ENCODE data around the gene GCAT. TPM values are rescaled to one million over a fixed set of nuclear protein-coding genes. Genes with fewer than 3 reads are reported as not detected.

Gene GCAT
- total RNA-seq, 1 experiment from 2014 or later, result 32.3 TPM

DNA sequence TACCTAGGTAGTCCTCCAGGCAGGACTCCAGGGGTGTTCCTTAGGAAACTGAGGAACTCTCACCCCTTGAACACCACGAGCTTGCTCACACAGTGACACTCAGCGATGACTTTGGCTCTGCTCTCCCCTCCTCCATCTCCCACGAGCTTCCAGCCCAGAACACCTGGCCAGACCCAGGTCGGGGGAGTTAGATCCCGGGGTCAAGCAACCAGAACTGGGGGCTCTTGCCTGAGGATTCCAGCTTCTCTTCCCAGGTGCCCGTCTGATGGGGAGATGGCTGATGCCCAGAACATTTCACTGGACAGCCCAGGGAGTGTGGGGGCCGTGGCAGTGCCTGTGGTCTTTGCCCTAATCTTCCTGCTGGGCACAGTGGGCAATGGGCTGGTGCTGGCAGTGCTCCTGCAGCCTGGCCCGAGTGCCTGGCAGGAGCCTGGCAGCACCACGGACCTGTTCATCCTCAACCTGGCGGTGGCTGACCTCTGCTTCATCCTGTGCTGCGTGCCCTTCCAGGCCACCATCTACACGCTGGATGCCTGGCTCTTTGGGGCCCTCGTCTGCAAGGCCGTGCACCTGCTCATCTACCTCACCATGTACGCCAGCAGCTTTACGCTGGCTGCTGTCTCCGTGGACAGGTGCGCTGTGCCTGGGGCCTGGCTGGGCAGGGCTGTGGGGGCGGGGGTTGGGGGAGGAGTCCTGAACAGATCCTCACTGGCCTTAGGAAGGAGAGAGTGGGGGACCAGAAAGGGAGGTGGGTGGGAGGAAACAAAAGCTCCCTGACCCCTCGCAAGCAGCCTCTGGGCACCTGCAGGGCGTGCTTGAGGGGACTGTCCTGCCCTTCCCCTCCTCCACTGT lies 15.6 kb downstream of the GCAT start, which contains the start of gene GALR3:
GALR3 (plus strand) TSS at position 249 of the 852 bp plus-strand sequence; CDS start at position 274, 25 bp downstream.
- H3F3A ChIP-seq (ENCODE audit: insufficient read depth, low read depth), result peaks cover 30% of the 10 kb centered on the region
- H3K9me2 ChIP-seq (ENCODE audit: insufficient read depth), result no peaks in the 10 kb centered on the region
- H3K27me3 ChIP-seq (ENCODE audit: insufficient read depth, low read depth), result no peaks in the 10 kb centered on the region
- no peak within 1 kb of the TSS for H3K4me2 ChIP-seq
- no peak within 1 kb of the TSS for H3K27ac ChIP-seq
- no peaks in the 10 kb centered on the region for H4K20me1 ChIP-seq (ENCODE audit: insufficient read depth)
- no TSS peak for BruUV-seq (replicated peaks)
- H2AFZ ChIP-seq, result no peak within 1 kb of the TSS
- ChIA-PET CTCF (interaction anchor here (0.7 kb wide), 1 partner anchor 1320 kb away, joined by 6 read pairs; no protein-coding TSS in a partner anchor), POLR2A (ENCODE audit: unreplicated experiment) (interaction anchor here (0.7 kb wide), 1 partner anchor 21 kb away, joined by 3 read pairs; the partner anchor contains the start of gene ANKRD54)
- no peaks in the 10 kb centered on the region for H3K79me2 ChIP-seq (ENCODE audit: low read depth)
- no peak for TF ChIP-seq EZH2 (IDR thresholded peaks at IDR 0.05; ENCODE audit: low read depth)
- TF ChIP-seq, protein P1, sequence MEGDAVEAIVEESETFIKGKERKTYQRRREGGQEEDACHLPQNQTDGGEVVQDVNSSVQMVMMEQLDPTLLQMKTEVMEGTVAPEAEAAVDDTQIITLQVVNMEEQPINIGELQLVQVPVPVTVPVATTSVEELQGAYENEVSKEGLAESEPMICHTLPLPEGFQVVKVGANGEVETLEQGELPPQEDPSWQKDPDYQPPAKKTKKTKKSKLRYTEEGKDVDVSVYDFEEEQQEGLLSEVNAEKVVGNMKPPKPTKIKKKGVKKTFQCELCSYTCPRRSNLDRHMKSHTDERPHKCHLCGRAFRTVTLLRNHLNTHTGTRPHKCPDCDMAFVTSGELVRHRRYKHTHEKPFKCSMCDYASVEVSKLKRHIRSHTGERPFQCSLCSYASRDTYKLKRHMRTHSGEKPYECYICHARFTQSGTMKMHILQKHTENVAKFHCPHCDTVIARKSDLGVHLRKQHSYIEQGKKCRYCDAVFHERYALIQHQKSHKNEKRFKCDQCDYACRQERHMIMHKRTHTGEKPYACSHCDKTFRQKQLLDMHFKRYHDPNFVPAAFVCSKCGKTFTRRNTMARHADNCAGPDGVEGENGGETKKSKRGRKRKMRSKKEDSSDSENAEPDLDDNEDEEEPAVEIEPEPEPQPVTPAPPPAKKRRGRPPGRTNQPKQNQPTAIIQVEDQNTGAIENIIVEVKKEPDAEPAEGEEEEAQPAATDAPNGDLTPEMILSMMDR (conservative IDR thresholded peaks at IDR 0.05), result no peak
- no peak for DNase-seq
- intact Hi-C loops (cut with micrococcal nuclease; ENCODE audit: unreplicated experiment), result no loop called here
- H3K36me3 ChIP-seq (ENCODE audit: low read depth), result no peaks in the 10 kb centered on the region
- H3K4me3 ChIP-seq, result no peak within 1 kb of the TSS
- no peaks in the 10 kb centered on the region for H3K9me3 ChIP-seq (ENCODE audit: insufficient read depth, low read depth)
- H3K4me1 ChIP-seq (replicated peaks; ENCODE audit: insufficient read depth), result no peaks in the 10 kb centered on the region

DNA sequence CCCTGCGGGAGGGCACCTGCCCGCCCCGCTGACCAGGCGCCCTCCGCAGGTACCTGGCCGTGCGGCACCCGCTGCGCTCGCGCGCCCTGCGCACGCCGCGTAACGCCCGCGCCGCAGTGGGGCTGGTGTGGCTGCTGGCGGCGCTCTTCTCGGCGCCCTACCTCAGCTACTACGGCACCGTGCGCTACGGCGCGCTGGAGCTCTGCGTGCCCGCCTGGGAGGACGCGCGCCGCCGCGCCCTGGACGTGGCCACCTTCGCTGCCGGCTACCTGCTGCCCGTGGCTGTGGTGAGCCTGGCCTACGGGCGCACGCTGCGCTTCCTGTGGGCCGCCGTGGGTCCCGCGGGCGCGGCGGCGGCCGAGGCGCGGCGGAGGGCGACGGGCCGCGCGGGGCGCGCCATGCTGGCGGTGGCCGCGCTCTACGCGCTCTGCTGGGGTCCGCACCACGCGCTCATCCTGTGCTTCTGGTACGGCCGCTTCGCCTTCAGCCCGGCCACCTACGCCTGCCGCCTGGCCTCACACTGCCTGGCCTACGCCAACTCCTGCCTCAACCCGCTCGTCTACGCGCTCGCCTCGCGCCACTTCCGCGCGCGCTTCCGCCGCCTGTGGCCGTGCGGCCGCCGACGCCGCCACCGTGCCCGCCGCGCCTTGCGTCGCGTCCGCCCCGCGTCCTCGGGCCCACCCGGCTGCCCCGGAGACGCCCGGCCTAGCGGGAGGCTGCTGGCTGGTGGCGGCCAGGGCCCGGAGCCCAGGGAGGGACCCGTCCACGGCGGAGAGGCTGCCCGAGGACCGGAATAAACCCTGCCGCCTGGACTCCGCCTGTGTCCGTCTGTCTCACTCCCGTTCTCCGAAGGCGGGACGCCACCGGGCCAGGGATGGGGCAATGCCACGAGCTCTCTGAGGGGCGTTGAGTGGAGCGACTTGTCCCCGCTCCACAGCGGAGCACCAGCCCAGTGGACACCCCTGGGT lies 17.2 kb downstream of the GCAT start:
- intact Hi-C loops (cut with micrococcal nuclease; ENCODE audit: unreplicated experiment), result no loop called here
- no peak for DNase-seq
- Histone ChIP-seq H3F3A (ENCODE audit: insufficient read depth, low read depth) (peaks cover 30% of the 10 kb centered on the region), H3K4me3 (no peak overlapping the region), H3K4me1 (replicated peaks; ENCODE audit: insufficient read depth) (no peaks in the 10 kb centered on the region), H3K4me2 (no peak overlapping the region), H4K20me1 (ENCODE audit: insufficient read depth) (no peaks in the 10 kb centered on the region), H2AFZ (no peak overlapping the region), H3K9me3 (ENCODE audit: insufficient read depth, low read depth) (no peaks in the 10 kb centered on the region), H3K36me3 (ENCODE audit: low read depth) (no peaks in the 10 kb centered on the region), H3K27me3 (ENCODE audit: insufficient read depth, low read depth) (no peaks in the 10 kb centered on the region), H3K79me2 (ENCODE audit: low read depth) (no peaks in the 10 kb centered on the region), H3K27ac (no peak overlapping the region), H3K9me2 (ENCODE audit: insufficient read depth) (no peaks in the 10 kb centered on the region)
- CTCF ChIA-PET, result interaction anchor here (0.7 kb wide), 1 partner anchor 18 kb away, joined by 11 read pairs; no protein-coding TSS in a partner anchor
- TF ChIP-seq EZH2 (IDR thresholded peaks at IDR 0.05; ENCODE audit: low read depth), result no peak
- TF ChIP-seq, protein P1 (conservative IDR thresholded peaks at IDR 0.05), result no peak
- POLR2A ChIA-PET (ENCODE audit: unreplicated experiment), result interaction anchor here (0.6 to 0.7 kb wide), 3 partner anchors 43 to 227 kb away, joined by 6 to 28 read pairs (median 17); no protein-coding TSS in a partner anchor
- no TSS peak for BruUV-seq (replicated peaks)

- Histone ChIP-seq H3K4me2 (no peak overlapping the region), H4K20me1 (ENCODE audit: insufficient read depth) (no peaks in the 10 kb centered on the region), H3K4me3 (no peak overlapping the region), H3K36me3 (ENCODE audit: low read depth) (peaks cover 14% of the 10 kb centered on the region; the same call in 1 of the 2 replicates), H3K9me3 (ENCODE audit: insufficient read depth, low read depth) (no peaks in the 10 kb centered on the region), H3K9me2 (ENCODE audit: insufficient read depth) (no peaks in the 10 kb centered on the region), H2AFZ (no peak overlapping the region), H3K27ac (no peak overlapping the region), H3K79me2 (ENCODE audit: low read depth) (no peaks in the 10 kb centered on the region), H3F3A (ENCODE audit: insufficient read depth, low read depth) (peaks cover 26% of the 10 kb centered on the region), H3K4me1 (replicated peaks; ENCODE audit: insufficient read depth) (no peaks in the 10 kb centered on the region), H3K27me3 (ENCODE audit: insufficient read depth, low read depth) (no peaks in the 10 kb centered on the region)
- TF ChIP-seq, protein P1 (conservative IDR thresholded peaks at IDR 0.05), result no peak
- TF ChIP-seq EZH2 (IDR thresholded peaks at IDR 0.05; ENCODE audit: low read depth), result no peak
- BruUV-seq (replicated peaks), result no TSS peak
- CTCF ChIA-PET, result no interaction called here
- POLR2A ChIA-PET (ENCODE audit: unreplicated experiment), result no interaction called here
- no peak for DNase-seq
- intact Hi-C loops (cut with micrococcal nuclease; ENCODE audit: unreplicated experiment), result no loop called here
Measured at GRCh38 chr22:37827056-37827455, 19.3 kb downstream of the GCAT start.

All from PC-9 (cell line).